H9 (cell line): ENCODE measurements around the gene MRGPRG. TPM values are rescaled to one million over a fixed set of nuclear protein-coding genes. Genes with fewer than 3 reads are reported as not detected.

Experiments
- DNase-seq: peaks from one replicate; pipeline ENCODE4 v3.0.0-alpha.2; 2017
- H2AFZ ChIP-seq: one replicate; pipeline ENCODE4 v1.6.1; 2013; ENCODE audit warnings: mild to moderate bottlenecking, low read length, control low read depth, moderate library complexity
- H2AK5ac ChIP-seq: 2 replicates; pipeline ENCODE4 v1.6.1; 2013; ENCODE audit warnings: low read length, control low read depth, mixed read lengths; ENCODE audit not compliant: insufficient read length
- H2BK120ac ChIP-seq: one replicate; pipeline ENCODE4 v1.6.1; 2013; ENCODE audit warnings: low read depth, mild to moderate bottlenecking, low read length, control low read depth, inconsistent platforms; ENCODE audit not compliant: poor library complexity, severe bottlenecking
- H2BK12ac ChIP-seq: 2 replicates; pipeline ENCODE4 v1.6.1; 2013; ENCODE audit warnings: low read length, control low read depth, mixed read lengths, low read depth; ENCODE audit not compliant: insufficient read length
- H2BK15ac ChIP-seq: 2 replicates; pipeline ENCODE4 v1.6.1; 2013; ENCODE audit warnings: low read depth, low read length, control low read depth
- H2BK20ac ChIP-seq: one replicate; pipeline ENCODE4 v1.6.1; 2013; ENCODE audit warnings: low read depth, mild to moderate bottlenecking, low read length, control low read depth, inconsistent platforms; ENCODE audit not compliant: poor library complexity, severe bottlenecking
- H2BK5ac ChIP-seq: 2 replicates; pipeline ENCODE4 v1.6.1; 2013; ENCODE audit warnings: low read length, control low read depth, mixed read lengths; ENCODE audit not compliant: insufficient read length
- H3K14ac ChIP-seq: 2 replicates; pipeline ENCODE4 v1.6.1; 2013; ENCODE audit warnings: low read length, control low read depth; ENCODE audit not compliant: insufficient read depth
- H3K18ac ChIP-seq: 2 replicates; pipeline ENCODE4 v1.6.1; 2013; ENCODE audit warnings: low read depth, mild to moderate bottlenecking, mixed read lengths, low read length, control low read depth; ENCODE audit not compliant: insufficient read length
- H3K23ac ChIP-seq: 2 replicates; pipeline ENCODE4 v1.6.1; 2013; ENCODE audit warnings: low read length, control low read depth, mixed read lengths, low read depth; ENCODE audit not compliant: insufficient read length
- H3K23me2 ChIP-seq: 2 replicates; pipeline ENCODE4 v1.6.1; 2013; ENCODE audit warnings: low read depth, mild to moderate bottlenecking, mixed read lengths, low read length, control low read depth; ENCODE audit not compliant: insufficient read length, poor library complexity, severe bottlenecking
- H3K27ac ChIP-seq: 2 replicates; pipeline ENCODE4 v1.5.1; 2013; ENCODE audit warnings: low read length, control low read depth, mixed read lengths, low read depth; ENCODE audit not compliant: insufficient read length
- H3K27me3 ChIP-seq: 2 replicates; pipeline ENCODE4 v1.6.1; 2013; ENCODE audit warnings: low read length, control low read depth, inconsistent platforms; ENCODE audit not compliant: insufficient read depth
- H3K4ac ChIP-seq: 2 replicates; pipeline ENCODE4 v1.6.1; 2013; ENCODE audit warnings: low read depth, mild to moderate bottlenecking, control low read depth, inconsistent platforms, low read length, moderate library complexity
- H3K4me1 ChIP-seq: 2 replicates; pipeline ENCODE4 v1.6.1; 2013; ENCODE audit warnings: low read length, control low read depth, inconsistent platforms; ENCODE audit not compliant: insufficient read depth
- H3K4me2 ChIP-seq: 2 replicates; pipeline ENCODE4 v1.6.1; 2013; ENCODE audit warnings: low read length, control low read depth, mixed read lengths; ENCODE audit not compliant: insufficient read length, insufficient read depth
- H3K56ac ChIP-seq: 2 replicates; pipeline ENCODE4 v1.6.1; 2013; ENCODE audit warnings: low read depth, mild to moderate bottlenecking, mixed read lengths, low read length, control low read depth; ENCODE audit not compliant: insufficient read length
- H3K79me1 ChIP-seq: 2 replicates; pipeline ENCODE4 v1.6.1; 2013; ENCODE audit warnings: low read depth, mild to moderate bottlenecking, moderate library complexity, low read length, control low read depth, inconsistent platforms; ENCODE audit not compliant: insufficient read depth, poor library complexity, severe bottlenecking
- H3K79me2 ChIP-seq: 2 replicates; pipeline ENCODE4 v1.6.1; 2013; ENCODE audit warnings: low read length, control low read depth, inconsistent platforms; ENCODE audit not compliant: insufficient read depth
- H3K9ac ChIP-seq: 2 replicates; pipeline ENCODE4 v1.6.1; 2013; ENCODE audit warnings: low read length, control low read depth, mixed read lengths; ENCODE audit not compliant: insufficient read length; ENCODE audit errors: extremely low read depth
- H3K9me3 ChIP-seq: one replicate; pipeline ENCODE4 v1.6.1; 2013; ENCODE audit warnings: low read depth, low read length, inconsistent platforms; ENCODE audit not compliant: control insufficient read depth
- H3T11ph ChIP-seq: one replicate; pipeline ENCODE4 v1.6.1; 2013; ENCODE audit warnings: mild to moderate bottlenecking, low read length, control low read depth, inconsistent platforms
- H4K20me1 ChIP-seq: one replicate; pipeline ENCODE4 v1.6.1; 2013; ENCODE audit not compliant: control insufficient read depth, insufficient read length, insufficient read depth
- H4K5ac ChIP-seq: 2 replicates; pipeline ENCODE4 v1.6.1; 2013; ENCODE audit warnings: low read depth, mild to moderate bottlenecking, mixed read lengths, low read length, control low read depth; ENCODE audit not compliant: insufficient read length
- H4K8ac ChIP-seq: replicated peaks from 2 replicates; pipeline ENCODE4 v1.6.1; 2013; ENCODE audit warnings: low read length, control low read depth, mixed read lengths, low read depth; ENCODE audit not compliant: insufficient read length
- H4K91ac ChIP-seq: 2 replicates; pipeline ENCODE4 v1.6.1; 2013; ENCODE audit warnings: low read depth, mild to moderate bottlenecking, moderate library complexity, mixed read lengths, low read length, control low read depth; ENCODE audit not compliant: insufficient read length
- H3K27ac Mint-ChIP-seq, 3 experiments: 2 replicates in 2 of 3; 3 replicates in 1 of 3; pipeline ENCODE4 v1.8.0; 2020 to 2021; ENCODE audit warnings: mixed read lengths in 3 of 3, mild to moderate bottlenecking in 1 of 3, moderate library complexity in 1 of 3
- H3K27me3 Mint-ChIP-seq: 2 replicates; pipeline ENCODE4 v1.8.0; 2021; ENCODE audit warnings: low read depth, mild to moderate bottlenecking, moderate library complexity, mixed read lengths
- H3K36me3 Mint-ChIP-seq, 3 experiments: 2 replicates in 2 of 3; 3 replicates in 1 of 3; pipeline ENCODE4 v1.8.0; 2020 to 2021; ENCODE audit warnings: low read depth in 3 of 3, mixed read lengths in 3 of 3; ENCODE audit not compliant: insufficient read depth in 1 of 3
- H3K4me1 Mint-ChIP-seq, 2 experiments: 2 replicates each; pipeline ENCODE4 v1.8.0; 2020; ENCODE audit warnings: mixed read lengths in 2 of 2
- H3K4me3 Mint-ChIP-seq, 2 experiments: 2 replicates in 1 of 2; 3 replicates in 1 of 2; pipeline ENCODE4 v1.8.0; 2020 to 2021; ENCODE audit warnings: mild to moderate bottlenecking in 2 of 2, mixed read lengths in 2 of 2, moderate library complexity in 1 of 2
- H3K9me3 Mint-ChIP-seq, 2 experiments: 2 replicates in 1 of 2; 3 replicates in 1 of 2; pipeline ENCODE4 v1.8.0; 2020; ENCODE audit warnings: mild to moderate bottlenecking in 2 of 2, mixed read lengths in 2 of 2, moderate library complexity in 1 of 2
- WGBS: extraction: QIAGEN DNeasy Blood & Tissue Kit; methylation state at CpG from one replicate; pipeline ENCODE4 v1.1.7; 2013; ENCODE audit warnings: missing lambda C conversion rate, low lambda C conversion rate, mixed read lengths; ENCODE audit not compliant: insufficient read length; ENCODE audit errors: extremely low coverage; 5-methylcytosine and 5-hydroxymethylcytosine counted together
- total RNA-seq: library from RNA; stranded (reverse); gene quantifications from 2 replicates; pipeline ENCODE4 v1.2.1, GENCODE V29; 2021
- TF ChIP-seq, protein P1 (sequence below): fragments of 200-600 bp; sonication (generic); conservative IDR thresholded peaks from 3 replicates; pipeline ENCODE4 v1.8.0; 2021; ENCODE audit warnings: antibody characterized with exemption, mild to moderate bottlenecking

MRGPRG gene
- total RNA-seq, 1 experiment from 2014 or later = not detected

- Histone ChIP-seq H4K91ac (no peak overlapping the region), H3K9ac (no peak overlapping the region), H2BK15ac (no peak overlapping the region), H3K27ac (no peak overlapping the region), H2AFZ (no peak overlapping the region), H3K27me3 (no peaks in the 10 kb centered on the region), H3K79me2 (no peaks in the 10 kb centered on the region), H3K23ac (no peak overlapping the region), H2BK120ac (no peak overlapping the region), H2BK12ac (no peak overlapping the region), H3K18ac (no peak overlapping the region), H3K14ac (no peak overlapping the region), H3K79me1 (no peaks in the 10 kb centered on the region), H4K5ac (no peak overlapping the region), H3K4ac (no peak overlapping the region), H3T11ph (no peak overlapping the region), H4K8ac (no peak overlapping the region), H3K4me2 (no peak overlapping the region), H3K23me2 (no peaks in the 10 kb centered on the region), H3K56ac (no peak overlapping the region), H4K20me1 (no peaks in the 10 kb centered on the region), H2AK5ac (no peak overlapping the region), H3K4me1 (no peaks in the 10 kb centered on the region), H2BK20ac (no peak overlapping the region), H2BK5ac (no peak overlapping the region), H3K9me3 (no peaks in the 10 kb centered on the region)
- TF ChIP-seq, protein P1, sequence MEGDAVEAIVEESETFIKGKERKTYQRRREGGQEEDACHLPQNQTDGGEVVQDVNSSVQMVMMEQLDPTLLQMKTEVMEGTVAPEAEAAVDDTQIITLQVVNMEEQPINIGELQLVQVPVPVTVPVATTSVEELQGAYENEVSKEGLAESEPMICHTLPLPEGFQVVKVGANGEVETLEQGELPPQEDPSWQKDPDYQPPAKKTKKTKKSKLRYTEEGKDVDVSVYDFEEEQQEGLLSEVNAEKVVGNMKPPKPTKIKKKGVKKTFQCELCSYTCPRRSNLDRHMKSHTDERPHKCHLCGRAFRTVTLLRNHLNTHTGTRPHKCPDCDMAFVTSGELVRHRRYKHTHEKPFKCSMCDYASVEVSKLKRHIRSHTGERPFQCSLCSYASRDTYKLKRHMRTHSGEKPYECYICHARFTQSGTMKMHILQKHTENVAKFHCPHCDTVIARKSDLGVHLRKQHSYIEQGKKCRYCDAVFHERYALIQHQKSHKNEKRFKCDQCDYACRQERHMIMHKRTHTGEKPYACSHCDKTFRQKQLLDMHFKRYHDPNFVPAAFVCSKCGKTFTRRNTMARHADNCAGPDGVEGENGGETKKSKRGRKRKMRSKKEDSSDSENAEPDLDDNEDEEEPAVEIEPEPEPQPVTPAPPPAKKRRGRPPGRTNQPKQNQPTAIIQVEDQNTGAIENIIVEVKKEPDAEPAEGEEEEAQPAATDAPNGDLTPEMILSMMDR = no peak
- Mint-ChIP-seq H3K9me3 (no peaks in the 10 kb centered on the region), H3K4me3 (no peak overlapping the region), H3K36me3 (no peaks in the 10 kb centered on the region), H3K27me3 (peaks cover 11% of the 10 kb centered on the region), H3K4me1 (peaks cover 0 to 3% of the 10 kb centered on the region in 2 experiments; a peak in 1 of 4 replicates), H3K27ac (no peak overlapping the region)
- DNase-seq = no peak
- WGBS = no CpG with 5 or more reads among the region's 6 CpGs
These were observed 12.9 kb upstream of the MRGPRG start for GRCh38 chr11:3231550-3231850.
